GM18951 (cell line): ENCODE data around the gene FBN2.

Source experiments
- POLR2A ChIP-seq: IDR thresholded peaks from 4 replicates; pipeline ENCODE4 v1.6.1; 2011; ENCODE audit warnings: mild to moderate bottlenecking; ENCODE audit not compliant: insufficient read length, insufficient read depth; ENCODE audit errors: extremely low read depth
- in situ Hi-C: fragments of 300-500 bp; cut with MboI; formaldehyde crosslinking; loops from one replicate; pipeline ENCODE4 v1.12.0; 2022; ENCODE audit warnings: low sequenced_read_pairs, mixed read lengths, inconsistent platforms; ENCODE audit not compliant: unreplicated experiment

Gene FBN2

DNA sequence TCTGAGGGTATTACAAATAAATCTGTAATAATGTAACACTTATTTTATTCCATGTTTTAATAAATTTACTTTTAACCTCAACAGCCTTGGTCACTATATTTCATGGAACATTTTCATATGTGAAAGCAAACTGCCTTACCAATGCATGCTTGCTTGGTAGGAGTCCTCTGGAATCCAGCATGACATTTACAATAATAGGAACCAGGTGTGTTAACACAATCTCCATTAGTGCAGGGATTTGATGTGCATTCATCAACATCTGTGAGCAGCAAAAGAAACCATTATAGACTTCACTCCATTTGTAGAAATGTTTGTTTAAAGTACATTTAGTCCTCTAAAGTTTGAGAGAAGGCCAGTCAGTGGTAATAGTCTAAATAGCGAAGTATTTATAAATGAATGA is 159.4 kb downstream of the FBN2 start:
- TF ChIP-seq POLR2A = no peak
- in situ Hi-C loops = no loop called here

DNA sequence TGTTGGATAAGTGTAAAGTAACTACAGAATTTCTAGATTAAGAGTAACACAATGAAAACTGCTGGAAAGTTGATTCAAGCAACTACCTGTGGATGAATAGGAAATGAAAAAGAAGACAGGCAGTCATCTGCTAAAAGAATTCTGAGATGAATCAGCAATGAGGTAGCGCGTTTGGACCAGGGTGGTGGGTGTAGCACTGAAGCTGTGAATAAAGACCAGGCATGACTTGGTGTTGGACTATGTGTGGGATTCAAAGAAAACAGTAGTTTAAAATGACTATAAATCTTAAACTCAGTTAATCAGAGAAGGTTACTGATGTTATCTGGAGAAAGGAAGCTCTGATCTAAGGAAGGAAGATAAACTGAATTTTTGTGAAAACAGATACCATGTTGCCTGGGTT is 159.8 kb downstream of the FBN2 start:
- in situ Hi-C loops = no loop called here
- TF ChIP-seq POLR2A = no peak

DNA sequence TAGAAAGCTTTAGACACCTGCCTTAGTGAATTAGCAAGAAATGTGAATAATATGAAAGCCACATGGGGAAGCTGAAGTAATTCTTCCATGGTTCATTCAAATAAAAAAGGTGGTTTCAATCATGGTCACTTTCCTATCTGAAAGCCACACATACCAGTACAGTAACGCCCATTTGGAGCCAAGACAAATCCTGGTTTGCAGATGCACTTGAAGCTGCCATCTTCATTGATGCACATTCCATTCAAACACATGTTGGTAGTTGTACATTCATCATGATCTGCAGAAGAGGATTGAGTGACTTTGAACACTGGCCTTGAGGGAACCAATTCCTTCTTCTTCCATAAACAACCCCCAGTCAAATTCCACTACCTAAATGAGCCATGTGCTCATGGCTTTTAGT is 161.5 kb downstream of the FBN2 start:
- in situ Hi-C loops = no loop called here
- TF ChIP-seq POLR2A = no peak

DNA sequence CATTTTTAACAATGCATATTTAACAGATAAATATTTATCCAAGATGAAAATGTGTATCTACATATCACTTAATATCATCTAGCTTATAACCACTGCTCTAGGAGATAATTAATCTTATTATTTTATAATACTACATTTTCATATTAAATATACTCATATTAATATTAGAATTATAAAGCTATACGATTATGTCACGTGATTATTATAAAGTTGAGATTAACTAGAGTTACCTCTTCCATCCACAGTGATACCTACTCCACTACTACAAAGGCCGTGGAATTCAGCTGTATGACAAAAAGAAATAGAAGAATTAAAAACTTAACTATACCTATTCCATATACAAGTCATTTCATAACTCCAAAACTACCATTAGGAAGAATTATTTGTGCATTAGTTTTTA is 171.9 kb downstream of the FBN2 start:
- in situ Hi-C loops = no loop called here
- no peak for TF ChIP-seq POLR2A

DNA sequence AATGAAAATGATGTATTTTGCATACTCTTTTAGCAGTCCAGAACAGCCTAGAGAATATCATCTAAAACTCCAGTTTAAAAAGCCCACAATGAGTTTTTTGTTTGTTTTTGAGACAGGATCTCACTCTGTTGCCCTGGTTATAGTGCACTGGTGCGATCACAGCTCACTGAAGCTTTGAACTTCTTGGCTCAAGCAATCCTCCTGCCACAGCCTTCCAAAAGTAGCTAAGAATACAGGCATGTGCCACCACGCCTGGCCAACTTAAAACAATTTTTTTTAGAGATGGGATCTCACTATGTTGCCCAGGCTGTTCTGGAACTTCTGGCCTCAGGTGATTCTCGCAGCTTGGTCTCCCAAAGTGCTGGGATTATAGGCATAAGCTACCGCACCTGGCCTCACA is 175.7 kb downstream of the FBN2 start:
- no peak for TF ChIP-seq POLR2A
- in situ Hi-C loops = no loop called here

DNA sequence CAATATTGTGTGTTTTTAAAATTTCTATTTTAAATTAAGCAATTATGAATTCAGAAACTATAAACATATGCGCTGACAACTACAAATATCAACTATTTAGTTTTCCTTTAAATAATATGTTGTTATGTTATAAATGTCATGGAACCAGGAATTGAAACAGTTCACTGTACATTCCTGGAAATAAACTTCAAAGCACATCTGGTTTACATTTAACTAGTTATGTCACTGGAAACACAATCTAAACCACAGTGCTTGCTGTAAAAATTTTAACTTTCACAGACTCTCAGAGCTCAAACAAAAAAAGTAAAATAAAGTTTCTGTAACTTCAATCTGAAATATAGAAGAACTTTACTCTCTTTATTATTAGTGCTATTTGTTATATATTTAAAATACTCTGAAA is 179.2 kb downstream of the FBN2 start:
- in situ Hi-C loops = no loop called here
- no peak for TF ChIP-seq POLR2A

DNA sequence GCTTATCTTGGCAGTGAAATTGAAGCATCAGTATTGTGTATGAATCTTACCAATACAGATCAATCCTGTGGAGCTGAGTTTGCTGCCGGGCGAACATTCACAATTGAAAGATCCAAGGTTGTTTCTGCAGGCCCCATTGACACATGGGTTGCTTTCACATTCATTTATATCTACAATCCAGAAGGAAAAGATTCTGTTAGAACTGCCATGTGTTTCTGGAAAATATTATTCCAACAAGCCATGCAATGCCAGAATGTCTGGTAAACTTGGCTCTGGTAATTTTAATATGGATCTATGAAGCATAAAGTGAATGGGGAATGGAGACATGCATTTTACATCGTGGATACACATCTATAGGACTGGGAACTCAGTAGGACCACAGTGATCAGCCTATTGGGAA is 180.8 kb downstream of the FBN2 start:
- TF ChIP-seq POLR2A = no peak
- in situ Hi-C loops = no loop called here

DNA sequence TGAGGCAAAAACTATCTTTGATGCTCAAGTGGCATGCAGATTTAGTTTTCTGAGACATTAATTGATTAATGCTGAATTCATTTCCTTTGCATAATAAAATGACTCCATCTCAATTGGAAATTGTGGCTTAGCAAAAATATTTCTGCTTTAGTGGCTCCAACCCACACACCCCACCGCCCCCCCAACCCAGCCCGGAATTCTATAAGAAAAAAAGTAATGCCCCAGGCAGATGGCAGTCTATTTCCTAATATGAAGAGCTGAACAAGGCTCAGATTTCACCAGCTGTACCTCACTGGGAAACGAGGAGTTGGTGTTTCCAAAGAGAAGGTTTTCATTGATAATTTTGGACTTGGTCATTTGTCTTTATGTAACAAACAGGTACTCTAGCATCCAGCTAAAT is 182.1 kb downstream of the FBN2 start:
- TF ChIP-seq POLR2A = no peak
- in situ Hi-C loops = no loop called here

DNA sequence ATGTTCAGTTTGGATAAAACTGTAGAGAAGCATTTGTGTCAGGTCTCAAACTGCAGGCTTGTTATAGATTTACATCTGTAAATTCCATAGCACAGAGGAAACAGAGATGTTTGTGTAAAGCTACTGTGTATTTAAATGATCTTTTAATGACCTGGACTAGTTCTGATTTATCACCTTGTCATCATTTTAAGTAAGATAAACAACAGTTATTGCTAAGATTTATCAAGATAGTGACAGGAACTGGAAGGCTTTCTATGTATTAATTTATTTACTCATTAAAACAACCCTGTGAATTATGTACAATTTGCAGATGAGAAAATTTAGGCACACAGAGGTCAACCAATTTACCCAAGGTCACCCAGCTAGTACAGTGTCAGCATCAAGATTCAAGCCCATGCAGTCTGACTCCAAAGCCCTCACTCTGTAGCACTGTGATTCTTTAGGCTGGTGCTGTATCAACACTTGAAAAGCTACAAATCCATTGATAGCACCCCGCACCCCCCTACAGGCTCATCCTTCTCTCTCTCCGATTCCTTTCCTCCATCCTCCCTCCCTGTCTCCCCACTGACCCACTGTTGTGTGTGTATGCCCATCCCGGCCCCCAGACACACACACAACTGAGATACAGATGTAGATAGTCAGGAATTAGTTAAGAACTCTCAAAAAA is 184.5 kb downstream of the FBN2 start:
- in situ Hi-C loops = no loop called here
- no peak for TF ChIP-seq POLR2A

DNA sequence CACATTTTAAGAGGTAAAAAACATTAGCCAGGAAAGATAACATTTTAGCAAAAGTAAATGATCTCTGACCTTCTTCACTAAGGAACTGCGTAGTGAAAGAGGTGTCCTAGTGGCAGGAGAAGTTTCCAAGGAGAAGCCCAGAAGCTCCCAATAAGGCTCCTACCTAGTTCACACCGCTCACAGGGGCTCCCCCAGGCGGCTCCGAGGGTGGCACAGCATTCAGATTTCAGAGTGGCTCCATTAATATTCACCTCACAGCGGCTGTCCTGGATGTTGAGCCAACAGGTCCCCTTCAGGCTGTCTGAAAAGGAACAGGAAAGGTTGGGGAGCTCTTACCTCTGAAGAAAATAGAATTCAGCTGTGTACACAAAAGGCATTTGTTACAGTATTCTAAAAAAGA is 187.3 kb downstream of the FBN2 start:
- TF ChIP-seq POLR2A = no peak
- in situ Hi-C loops = no loop called here

DNA sequence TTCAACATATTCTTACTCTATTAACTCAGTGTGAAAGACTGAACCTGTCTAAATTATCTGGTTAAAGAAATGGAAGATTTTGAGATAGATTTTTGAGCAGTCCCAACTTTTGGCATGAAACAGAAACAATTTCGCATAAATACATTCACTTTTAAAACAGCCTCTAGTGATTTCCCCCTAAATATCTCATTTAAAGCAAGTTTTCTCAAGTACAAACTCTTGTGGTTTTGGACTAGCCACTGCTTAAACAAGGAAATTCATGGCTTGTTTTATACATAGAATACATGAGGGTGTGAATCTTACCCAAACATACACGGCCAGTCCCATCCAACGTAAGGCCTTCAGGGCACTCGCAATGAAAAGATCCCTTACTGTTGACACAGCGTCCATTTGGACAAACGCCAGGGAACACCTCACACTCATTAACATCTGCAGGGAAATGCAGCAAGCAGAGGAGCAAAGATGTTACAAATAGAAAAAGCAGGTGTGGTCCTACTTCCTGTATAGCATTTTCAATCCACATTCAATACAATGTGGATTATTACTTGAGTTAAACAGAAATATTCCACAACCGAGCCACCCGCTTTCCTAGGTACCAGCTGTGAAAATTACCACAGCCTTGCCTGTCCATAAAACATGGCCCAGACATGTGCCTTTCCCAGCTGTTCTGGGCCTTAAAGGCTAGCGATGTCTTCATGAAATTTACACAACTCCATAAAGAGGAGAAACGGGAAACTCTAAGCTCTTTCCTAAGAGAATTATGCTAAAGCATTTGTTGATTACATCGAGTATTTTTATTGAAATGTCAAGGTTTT is 188.8 kb downstream of the FBN2 start:
- in situ Hi-C loops = no loop called here

DNA sequence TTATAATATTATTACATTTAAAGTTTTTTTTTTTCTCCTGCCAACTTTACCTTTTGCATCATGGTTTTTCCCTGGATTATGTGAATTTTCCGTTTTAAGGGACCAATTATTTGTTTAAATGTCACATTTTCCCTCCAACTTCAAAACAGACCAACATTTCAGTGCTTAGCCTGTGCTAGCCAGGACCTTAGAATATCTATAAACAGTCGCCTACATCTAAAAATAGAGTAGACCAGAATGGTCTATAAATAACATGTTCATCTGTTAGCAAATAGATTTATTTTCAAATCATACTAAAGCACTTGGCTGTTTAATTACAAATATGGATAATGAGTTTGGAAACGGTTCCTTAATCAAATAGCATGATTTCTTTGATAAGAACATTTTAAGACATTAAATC is 192.0 kb downstream of the FBN2 start:
- no peak for TF ChIP-seq POLR2A
- in situ Hi-C loops = no loop called here

More for the DNA sequence above, 188.8 kb downstream of the FBN2 start:
- TF ChIP-seq POLR2A = no peak

DNA sequence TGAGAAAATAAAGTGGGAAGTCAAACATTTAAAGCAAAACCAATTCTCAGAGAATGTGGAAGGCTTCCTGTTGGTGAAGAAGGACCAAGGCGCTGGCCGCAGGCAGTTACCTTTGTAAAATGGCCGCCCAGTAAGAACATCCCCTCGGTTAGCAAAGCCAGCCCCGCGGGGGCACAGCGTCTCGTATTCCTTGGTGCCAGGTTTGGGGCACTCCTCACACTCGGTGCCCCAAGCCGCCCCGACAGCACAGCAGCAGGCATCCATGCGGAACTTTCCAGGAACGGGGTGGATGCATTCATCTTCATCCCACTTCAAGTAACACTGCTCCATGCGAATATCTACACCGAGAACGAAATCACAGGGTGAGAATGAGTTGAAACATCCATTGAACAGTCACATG is 192.8 kb downstream of the FBN2 start:
- in situ Hi-C loops = no loop called here
- no peak for TF ChIP-seq POLR2A

DNA sequence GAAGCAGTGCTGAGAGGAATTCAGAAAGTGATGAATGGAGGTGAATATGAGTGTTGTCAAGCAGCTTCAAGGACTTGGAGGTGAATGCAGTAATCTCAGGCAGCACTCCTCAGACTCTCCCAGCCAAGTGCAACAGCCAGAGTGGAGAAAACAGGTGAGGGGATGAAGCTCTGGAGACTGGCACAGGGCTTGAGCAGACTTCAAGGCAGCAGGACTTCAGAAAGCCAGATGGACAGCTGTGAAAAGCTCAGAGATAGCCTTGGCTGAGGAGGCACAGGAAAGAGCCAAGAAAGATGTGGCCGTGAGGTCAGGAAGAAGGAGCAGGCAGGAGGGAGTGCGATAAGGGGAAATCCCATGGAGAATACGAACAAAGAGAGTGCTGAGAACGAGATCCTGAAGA is 194.9 kb downstream of the FBN2 start:
- in situ Hi-C loops = no loop called here
- TF ChIP-seq POLR2A = no peak
